GM10266 (cell line): ENCODE measurements around the gene MOV10.

Experiments used
- DNase-seq: peaks from one replicate; pipeline ENCODE4 v3.0.0; 2012; ENCODE audit errors: extremely low spot score
- CTCF ChIP-seq: IDR thresholded peaks from 2 replicates; pipeline ENCODE4 v1.5.1; 2012; ENCODE audit warnings: mild to moderate bottlenecking, low read depth; ENCODE audit not compliant: control insufficient read depth, insufficient read depth; ENCODE audit errors: missing control alignments

Gene MOV10

GRCh38 chr1:112698366-112699310 lies 24.2 kb downstream of the MOV10 start:
- TF ChIP-seq CTCF, result no peak
- no peak for DNase-seq

DNA sequence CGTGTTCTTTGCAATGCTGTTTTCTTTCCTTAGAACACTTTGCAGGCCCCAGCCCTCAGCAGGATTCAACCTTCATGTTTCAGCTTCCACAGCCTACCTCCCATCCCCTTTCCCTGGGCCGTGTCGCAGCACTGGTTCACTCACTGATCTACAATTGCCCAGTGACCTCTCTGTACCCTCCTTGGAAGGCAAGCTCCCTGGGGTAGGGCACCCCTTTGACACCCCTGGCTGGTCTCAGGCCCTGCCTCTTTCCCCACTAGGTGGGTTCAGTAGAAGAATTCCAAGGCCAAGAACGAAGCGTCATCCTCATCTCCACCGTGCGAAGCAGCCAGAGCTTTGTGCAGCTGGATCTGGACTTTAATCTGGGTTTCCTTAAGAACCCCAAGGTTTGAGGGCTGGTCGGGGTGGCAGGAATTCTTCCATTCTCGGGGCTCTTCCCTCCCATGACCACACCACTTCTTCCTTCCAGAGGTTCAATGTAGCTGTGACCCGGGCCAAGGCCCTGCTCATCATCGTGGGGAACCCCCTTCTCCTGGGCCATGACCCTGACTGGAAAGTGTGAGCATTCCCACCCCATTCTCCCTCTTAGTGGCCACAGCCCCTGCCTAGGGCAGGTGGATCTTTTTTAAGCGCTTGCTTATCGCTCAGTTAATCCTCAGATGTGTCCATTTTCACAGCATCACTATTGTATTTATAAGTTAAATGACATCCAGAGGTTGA lies 25.1 kb downstream of the MOV10 start:
- no peak for TF ChIP-seq CTCF
- no peak for DNase-seq

- DNase-seq, result peak; percentile 80
Observed at GRCh38 chr1:112700290-112701226, 26.1 kb downstream of the MOV10 start.

DNA sequence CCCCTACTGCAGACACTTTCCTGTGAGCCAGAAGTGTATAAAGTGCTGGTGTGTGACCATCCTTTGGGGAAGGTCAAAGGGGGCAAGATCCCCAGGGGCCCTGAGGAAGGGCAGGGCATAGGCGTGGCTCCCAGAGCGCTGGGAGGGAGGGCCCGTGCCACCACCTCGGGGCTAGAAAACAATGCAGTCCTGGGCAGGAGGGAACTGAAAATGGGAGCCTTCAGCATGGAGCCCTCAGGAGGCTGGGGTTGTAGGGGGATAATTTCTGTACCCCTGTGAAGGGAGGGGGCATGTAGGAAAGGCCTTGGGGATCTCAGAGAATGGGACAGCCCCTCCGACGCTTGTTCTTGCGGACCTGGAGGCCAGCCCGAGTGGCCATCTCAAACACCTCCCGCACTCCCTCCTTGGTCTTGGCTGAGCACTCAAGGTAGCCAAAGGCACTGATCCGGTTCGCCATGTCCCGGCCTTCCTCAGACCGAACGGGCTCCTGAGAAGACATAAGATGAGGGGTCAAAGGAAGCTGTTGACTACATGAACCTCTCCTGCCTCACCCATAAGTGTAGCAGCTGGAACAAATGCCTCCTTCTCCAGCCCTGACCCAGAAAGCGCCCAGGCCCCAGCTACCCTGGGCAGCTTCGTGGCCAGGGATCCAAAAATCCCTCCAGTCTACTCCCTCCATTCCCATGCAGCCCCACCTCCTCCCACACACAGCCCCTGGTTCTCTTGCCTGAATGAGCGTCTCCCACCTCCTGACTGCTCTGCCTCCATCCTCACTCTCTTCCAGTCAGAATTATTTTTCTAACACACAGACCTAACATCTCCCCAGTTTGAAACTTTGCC lies 27.0 kb downstream of the MOV10 start:
- DNase-seq, result no peak
- no peak for TF ChIP-seq CTCF

More at GRCh38 chr1:112700290-112701226, 26.1 kb downstream of the MOV10 start:
- TF ChIP-seq CTCF, result no peak

GRCh38 chr1:112702067-112702395 lies 27.6 kb downstream of the MOV10 start:
- TF ChIP-seq CTCF, result no peak
- no peak for DNase-seq
